A673 (cell line): ENCODE results near the gene TMEM236. TPM values are rescaled to one million over a fixed set of nuclear protein-coding genes. Genes with fewer than 3 reads are reported as not detected.

ENCODE experiments used
- BruUV-seq: library from RNA; stranded (reverse); fragments of 400-500 nt; replicated peaks from 2 replicates; lab custom pipeline; 2021; lab: Mats Ljungman, UMichigan
- CTCF ChIA-PET: fragments of 300-600 bp; sonication (Branson Sonifier 250); formaldehyde crosslinking; loops from one replicate; lab custom pipeline; 2022; ENCODE audit warnings: antibody characterized with exemption; lab: Charles Lee
- POLR2A ChIA-PET: fragments of 300-600 bp; sonication (Branson Sonifier 250); formaldehyde crosslinking; loops from one replicate; lab custom pipeline; 2022; ENCODE audit warnings: antibody characterized with exemption; ENCODE audit not compliant: low non-redundant PET; lab: Charles Lee
- DNase-seq: peaks from one replicate; pipeline ENCODE4 v3.0.0-alpha.2; 2015; ENCODE audit warnings: low spot score
- H3K27ac ChIP-seq: fragments of 200-600 bp; sonication (generic); 2 replicates; pipeline ENCODE4 v1.5.1; 2016; ENCODE audit warnings: mixed run types, low read depth, mild to moderate bottlenecking, mixed read lengths, antibody characterized with exemption, low read length; ENCODE audit not compliant: poor library complexity, severe bottlenecking
- H3K27me3 ChIP-seq: fragments of 200-600 bp; sonication (generic); replicated peaks from 2 replicates; pipeline ENCODE4 v1.6.1; 2017; ENCODE audit warnings: mixed run types, low read depth, mild to moderate bottlenecking, mixed read lengths, antibody characterized with exemption, low read length; ENCODE audit not compliant: insufficient read depth, poor library complexity
- H3K36me3 ChIP-seq: fragments of 200-600 bp; sonication (generic); 2 replicates; pipeline ENCODE4 v1.6.1; 2016; ENCODE audit warnings: mixed run types, mild to moderate bottlenecking, mixed read lengths, antibody characterized with exemption, low read length; ENCODE audit not compliant: insufficient read depth, poor library complexity, severe bottlenecking
- H3K4me1 ChIP-seq: fragments of 200-600 bp; sonication (generic); 2 replicates; pipeline ENCODE4 v1.6.1; 2017; ENCODE audit warnings: mixed run types, mild to moderate bottlenecking, mixed read lengths, antibody characterized with exemption, low read length; ENCODE audit not compliant: insufficient read depth, poor library complexity, severe bottlenecking
- H3K4me3 ChIP-seq: fragments of 200-600 bp; sonication (generic); 2 replicates; pipeline ENCODE4 v1.5.1; 2016; ENCODE audit warnings: low read depth, mixed run types, mild to moderate bottlenecking, mixed read lengths, low read length; ENCODE audit not compliant: poor library complexity, severe bottlenecking
- H3K9me3 ChIP-seq: fragments of 200-600 bp; sonication (generic); 2 replicates; pipeline ENCODE4 v1.6.1; 2016; ENCODE audit warnings: mixed run types, low read depth, mild to moderate bottlenecking, mixed read lengths, antibody characterized with exemption, low read length; ENCODE audit not compliant: poor library complexity, severe bottlenecking
- EZH2 ChIP-seq: fragments of 200-600 bp; sonication (generic); IDR thresholded peaks from 2 replicates; pipeline ENCODE4 v1.6.1; 2017; ENCODE audit warnings: borderline replicate concordance, low read depth, mild to moderate bottlenecking, mixed read lengths, antibody characterized with exemption, low read length; ENCODE audit not compliant: poor library complexity, severe bottlenecking
- intact Hi-C: fragments of 100-400 bp; cut with micrococcal nuclease; formaldehyde crosslinking; loops from one replicate; pipeline ENCODE4 v1.10.0; 2022; ENCODE audit not compliant: unreplicated experiment
- total RNA-seq: library from RNA; stranded (reverse); gene quantifications from 2 replicates; pipeline ENCODE4 v1.2.3, GENCODE V29; 2021
- TF ChIP-seq, protein P1 (sequence below): fragments of 300-800, 200-600 bp; sonication (generic); conservative IDR thresholded peaks from 2 replicates; pipeline ENCODE4 v1.5.1; 2017; ENCODE audit warnings: low read depth, mild to moderate bottlenecking, antibody characterized with exemption, low read length, moderate library complexity, mixed read lengths

TMEM236 gene
- total RNA-seq, 1 experiment from 2014 or later: 0.06 TPM

DNA sequence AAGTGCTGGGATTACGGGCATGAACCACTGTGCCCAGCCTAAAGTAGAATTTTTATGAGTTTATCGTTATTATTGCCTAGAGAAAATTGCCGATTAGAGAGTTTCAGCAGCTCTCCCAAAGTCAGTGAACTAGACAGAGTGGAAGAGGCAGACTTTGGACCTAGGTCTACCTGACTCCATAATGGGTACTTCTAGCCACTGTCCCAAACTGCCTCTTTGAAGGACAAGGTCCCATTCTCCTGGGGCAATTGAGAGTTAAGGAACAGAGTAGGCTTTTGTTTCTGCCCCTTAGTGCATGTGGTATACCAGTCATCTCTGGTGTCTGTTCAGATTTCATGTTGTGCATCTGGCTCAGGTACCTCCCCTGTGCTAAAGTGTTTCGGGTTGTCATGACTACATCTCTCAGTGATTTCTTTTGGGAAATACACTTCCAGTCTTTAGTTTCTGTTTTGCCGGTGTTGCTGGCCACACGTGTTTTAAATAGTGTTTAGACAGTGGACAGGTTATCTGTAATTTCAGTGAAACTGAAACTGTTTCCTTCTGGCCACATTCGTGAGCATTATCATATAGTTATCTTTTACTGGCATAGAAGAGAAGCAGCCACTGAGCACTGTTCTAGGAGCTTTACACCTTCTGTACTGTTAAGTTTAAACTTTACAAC, 4.7 kb downstream of the TMEM236 start:
- no peak overlapping the region for H3K4me3 ChIP-seq
- POLR2A ChIA-PET: no interaction called here
- TF ChIP-seq, protein P1, sequence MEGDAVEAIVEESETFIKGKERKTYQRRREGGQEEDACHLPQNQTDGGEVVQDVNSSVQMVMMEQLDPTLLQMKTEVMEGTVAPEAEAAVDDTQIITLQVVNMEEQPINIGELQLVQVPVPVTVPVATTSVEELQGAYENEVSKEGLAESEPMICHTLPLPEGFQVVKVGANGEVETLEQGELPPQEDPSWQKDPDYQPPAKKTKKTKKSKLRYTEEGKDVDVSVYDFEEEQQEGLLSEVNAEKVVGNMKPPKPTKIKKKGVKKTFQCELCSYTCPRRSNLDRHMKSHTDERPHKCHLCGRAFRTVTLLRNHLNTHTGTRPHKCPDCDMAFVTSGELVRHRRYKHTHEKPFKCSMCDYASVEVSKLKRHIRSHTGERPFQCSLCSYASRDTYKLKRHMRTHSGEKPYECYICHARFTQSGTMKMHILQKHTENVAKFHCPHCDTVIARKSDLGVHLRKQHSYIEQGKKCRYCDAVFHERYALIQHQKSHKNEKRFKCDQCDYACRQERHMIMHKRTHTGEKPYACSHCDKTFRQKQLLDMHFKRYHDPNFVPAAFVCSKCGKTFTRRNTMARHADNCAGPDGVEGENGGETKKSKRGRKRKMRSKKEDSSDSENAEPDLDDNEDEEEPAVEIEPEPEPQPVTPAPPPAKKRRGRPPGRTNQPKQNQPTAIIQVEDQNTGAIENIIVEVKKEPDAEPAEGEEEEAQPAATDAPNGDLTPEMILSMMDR: no peak
- no peak for TF ChIP-seq EZH2

DNA sequence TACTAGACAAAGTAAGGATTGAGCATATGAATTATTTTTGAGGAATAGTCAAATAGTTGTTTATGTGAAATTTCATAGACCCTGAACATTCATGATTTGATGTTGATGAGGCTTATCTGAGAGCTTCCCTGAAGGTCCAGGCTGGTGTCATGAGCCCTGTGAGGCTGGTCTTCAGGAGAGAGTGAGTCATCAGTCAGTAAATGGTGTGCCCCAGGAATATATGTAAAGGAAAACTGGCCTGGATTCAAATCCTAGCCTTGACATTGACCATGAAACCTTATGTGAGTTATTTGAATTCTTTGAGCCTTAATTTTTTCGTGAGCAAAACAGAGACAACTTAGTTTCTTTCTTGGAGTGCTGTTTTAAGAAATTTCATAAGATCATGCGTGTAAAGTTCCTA, 6.2 kb downstream of the TMEM236 start:
- intact Hi-C loops: no loop called here
- Histone ChIP-seq H3K4me3 (no peak overlapping the region), H3K36me3 (no peaks in the 10 kb centered on the region), H3K27me3 (no peaks in the 10 kb centered on the region), H3K27ac (no peak overlapping the region), H3K9me3 (no peaks in the 10 kb centered on the region), H3K4me1 (peaks cover 4% of the 10 kb centered on the region)
- no peak for DNase-seq
- ChIA-PET CTCF (no interaction called here), POLR2A (no interaction called here)
- BruUV-seq: no TSS peak
- TF ChIP-seq, protein P1: no peak
- TF ChIP-seq EZH2: no peak

More for the DNA sequence above, 4.7 kb downstream of the TMEM236 start:
- CTCF ChIA-PET: interaction anchor here (0.6 kb wide), 1 partner anchor 63 kb away, joined by 3 read pairs; no protein-coding TSS in a partner anchor
- intact Hi-C loops: no loop called here
- Histone ChIP-seq H3K9me3 (no peaks in the 10 kb centered on the region), H3K27me3 (no peaks in the 10 kb centered on the region), H3K27ac (no peak overlapping the region), H3K36me3 (no peaks in the 10 kb centered on the region), H3K4me1 (peaks cover 4% of the 10 kb centered on the region)
- DNase-seq: no peak
- BruUV-seq: no TSS peak

DNA sequence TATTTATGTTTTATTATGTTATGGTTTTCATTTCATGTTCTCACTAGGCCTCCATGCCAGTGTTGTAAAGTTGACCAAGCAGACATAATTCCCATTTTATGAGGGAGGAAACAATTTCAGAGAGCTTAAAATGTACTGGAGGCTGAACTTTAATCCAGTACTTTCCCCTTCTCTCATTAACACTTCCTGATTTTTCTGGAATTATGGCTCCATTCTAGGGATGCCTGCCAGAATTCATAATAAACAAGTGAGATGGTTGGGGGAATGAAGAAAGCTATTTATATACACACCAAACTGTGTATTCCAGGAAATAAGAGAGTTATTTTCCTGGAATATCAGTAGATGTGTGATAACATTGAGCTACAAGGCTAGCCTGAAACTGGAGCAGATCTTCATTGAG, 6.9 kb downstream of the TMEM236 start:
- ChIA-PET CTCF (no interaction called here), POLR2A (no interaction called here)
- TF ChIP-seq, protein P1: no peak
- TF ChIP-seq EZH2: no peak
- peak; percentile 26 for DNase-seq
- no peaks in the 10 kb centered on the region for H3K9me3 ChIP-seq
- no peaks in the 10 kb centered on the region for H3K36me3 ChIP-seq
- no peaks in the 10 kb centered on the region for H3K27me3 ChIP-seq
- no peak overlapping the region for H3K27ac ChIP-seq
- peaks cover 4% of the 10 kb centered on the region for H3K4me1 ChIP-seq
- no peak overlapping the region for H3K4me3 ChIP-seq
- BruUV-seq: no TSS peak
- intact Hi-C loops: no loop called here
